Kidney (tissue), 14 donors: ENCODE data around the gene METTL2B. TPM values are rescaled to one million over a fixed set of nuclear protein-coding genes. Genes with fewer than 3 reads are reported as not detected.
"Not testable (repeated sequence)": the region's sequence is repeated elsewhere in the genome, so short reads cannot be mapped to it uniquely, and the experiment has no call there.

Source experiments
- DNase-seq, 5 donors: peaks; one replicate each; pipeline ENCODE4 v3.0.0-alpha.2; 2013 to 2020
- FAIRE-seq: peaks from 2 replicates; lab custom pipeline; 2012; peaks lifted over from hg19 to GRCh38; lab: Jason Lieb, UNC
- H3K27ac ChIP-seq, 2 donors: one replicate each; pipeline ENCODE4 v1.7.0; 2013; ENCODE audit warnings: low read depth in 2 of 2, low read length in 2 of 2, inconsistent platforms in 1 of 2
- H3K27me3 ChIP-seq: one replicate; pipeline ENCODE4 v1.7.1; 2013; ENCODE audit warnings: low read length, inconsistent platforms; ENCODE audit not compliant: control insufficient read depth, insufficient read depth
- H3K36me3 ChIP-seq, 3 donors: one replicate each; pipeline versions ENCODE4 v1.7.0 to v1.7.1; 2013; ENCODE audit warnings: low read length in 3 of 3, control low read depth in 1 of 3, inconsistent platforms in 1 of 3; ENCODE audit not compliant: insufficient read depth in 3 of 3, control insufficient read depth in 2 of 3
- H3K4me1 ChIP-seq, 3 donors: one replicate each; pipeline versions ENCODE4 v1.7.0 to v1.7.1; 2013; ENCODE audit warnings: low read length in 3 of 3, inconsistent platforms in 1 of 3, low read depth in 1 of 3; ENCODE audit not compliant: control insufficient read depth in 2 of 3, insufficient read depth in 2 of 3
- H3K4me3 ChIP-seq, 3 donors: one replicate each; pipeline versions ENCODE4 v1.7.0 to v1.8.1; 2013; ENCODE audit warnings: low read length in 3 of 3, control low read depth in 1 of 3, inconsistent platforms in 1 of 3
- H3K9ac ChIP-seq, 3 donors: one replicate each; pipeline versions ENCODE4 v1.7.0 to v1.7.1; 2013; ENCODE audit warnings: low read length in 3 of 3, control low read depth in 1 of 3, inconsistent platforms in 1 of 3
- H3K9me3 ChIP-seq, 3 donors: one replicate each; pipeline versions ENCODE4 v1.7.0 to v1.7.1; 2013; ENCODE audit warnings: low read length in 3 of 3, control low read depth in 1 of 3, inconsistent platforms in 1 of 3; ENCODE audit not compliant: control insufficient read depth in 2 of 3, insufficient read depth in 1 of 3
- CTCF ChIP-seq: IDR thresholded peaks from 3 replicates; pipeline ENCODE4 v1.5.1; 2012; ENCODE audit warnings: mild to moderate bottlenecking, moderate library complexity, borderline replicate concordance; ENCODE audit not compliant: insufficient read depth; ENCODE audit errors: extremely low read depth
- intact Hi-C: fragments of 100-400 bp; cut with DNase I; formaldehyde crosslinking; loops from one replicate; pipeline ENCODE4 v1.11.1; 2022
- polyA plus RNA-seq: library from polyadenylated mRNA; stranded (reverse); fragments of 350-450 nt; fragmentation: Illumina TruSeq; extraction: RNeasy Lipid Tissue Mini Kit (QIAGEN cat#74804); gene quantifications from one replicate; pipeline ENCODE4 v1.2.3, GENCODE V29; 2014; ENCODE audit warnings: low read depth, low replicate concordance; ENCODE audit not compliant: insufficient read depth
- total RNA-seq: library from RNA; stranded (reverse); fragmentation: NEBNext Ultra II Directional; extraction: Animal tissue kit (Norgen Biotek cat#: 25700); gene quantifications from one replicate; pipeline ENCODE4 v1.2.1, GENCODE V29; 2021
- donor health status: control.
- donor health status: control.
- donor health status: control.
- donor health status: control.
- donor health status: control.
- donor health status: DM: yes; HTN: yes; CAD: no.
- donor health status: Normal renal cell carcinoma (clear cell type).

METTL2B gene
- total and polyA plus RNA-seq, 2 donors from 2014 or later = 11.8 to 26.0 TPM

- Histone ChIP-seq H3K36me3 (peaks cover 0 to 3% (median 0%) of the 10 kb centered on the region in 3 donors), H3K9ac (no peak overlapping the region), H3K9me3 (no peaks in the 10 kb centered on the region), H3K27me3 (no peaks in the 10 kb centered on the region), H3K4me1 (peaks cover 0 to 7% (median 2%) of the 10 kb centered on the region in 3 donors), H3K27ac (peak overlapping the region; percentile 83 to 86), H3K4me3 (peak overlapping the region in 1 of 3 donors; percentile 52)
- no peak for FAIRE-seq
- intact Hi-C loops = no loop called here
- TF ChIP-seq CTCF = no peak
- DNase-seq = no peak
Observed at GRCh38 chr7:128530855-128531104, 54.2 kb downstream of the METTL2B start.

DNA sequence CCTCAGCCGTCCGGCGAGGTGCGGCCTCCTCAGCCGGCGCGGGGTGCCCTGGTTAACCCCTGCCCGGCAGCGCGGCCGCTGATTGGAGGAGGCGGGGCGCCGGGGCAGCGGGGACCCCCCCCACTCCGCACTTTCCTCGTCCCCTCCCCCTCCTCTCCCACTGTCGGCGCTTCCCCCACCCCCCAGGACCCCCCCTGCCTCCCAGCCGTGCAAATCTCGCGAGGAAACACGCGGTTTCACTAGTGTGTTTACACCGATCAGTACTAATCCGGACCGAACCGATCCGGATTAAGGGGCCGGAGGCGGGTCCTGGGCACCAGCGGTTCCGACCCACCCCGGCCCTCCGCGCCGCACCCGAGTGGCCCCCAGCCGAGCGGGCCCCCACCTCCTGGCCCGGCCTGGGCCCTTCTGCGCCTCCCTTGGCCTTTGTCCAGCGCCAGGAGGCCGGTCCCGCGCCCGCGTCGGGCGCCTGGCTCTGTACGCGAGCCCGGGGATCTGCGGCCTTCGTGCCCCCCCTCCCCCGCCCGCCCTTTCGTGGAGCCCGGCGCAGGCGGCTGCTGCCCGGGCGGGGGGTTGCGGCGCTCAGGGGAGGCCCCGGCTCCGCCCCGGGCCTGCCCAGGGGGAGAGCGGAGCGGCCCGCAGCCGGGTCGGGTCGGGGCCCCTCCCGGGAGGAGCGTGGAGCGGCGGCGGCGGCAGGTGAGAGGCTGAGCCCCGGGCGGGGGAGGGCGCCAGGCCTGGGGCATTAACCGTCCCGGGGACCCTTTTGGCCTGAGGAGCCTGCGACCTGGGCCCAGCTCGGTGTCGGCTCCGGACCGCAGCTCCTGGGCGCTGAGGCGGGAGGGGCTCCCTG lies 54.8 kb downstream of the METTL2B start:
- H3K4me1 ChIP-seq, H3K9me3 ChIP-seq, H3K27me3 ChIP-seq, H3K36me3 ChIP-seq, intact Hi-C loops, FAIRE-seq: not testable (repeated sequence)
- Histone ChIP-seq H3K27ac (peak overlapping the region; percentile 83 to 86), H3K9ac (peak overlapping the region in 1 of 3 donors; percentile 58), H3K4me3 (peak overlapping the region in 1 of 3 donors; percentile 52)
- DNase-seq = peak; percentile 88 to 95 (median 93)

- H3K36me3 ChIP-seq, intact Hi-C loops, FAIRE-seq, H3K27me3 ChIP-seq, H3K4me1 ChIP-seq, H3K9me3 ChIP-seq: not testable (repeated sequence)
- Histone ChIP-seq H3K9ac (peak overlapping the region; percentile 17 to 55 (median 32)), H3K27ac (peak overlapping the region; percentile 34 to 80), H3K4me3 (peak overlapping the region; percentile 64 to 76 (median 72))
- DNase-seq = peak; percentile 18 to 77 (median 37)
Observed at GRCh38 chr7:128531955-128532478, 55.5 kb downstream of the METTL2B start.

GRCh38 chr7:128532956-128533355 lies 56.4 kb downstream of the METTL2B start:
- H3K27ac ChIP-seq, intact Hi-C loops, H3K27me3 ChIP-seq, H3K36me3 ChIP-seq, H3K9me3 ChIP-seq, DNase-seq, H3K4me1 ChIP-seq, FAIRE-seq: not testable (repeated sequence)
- H3K9ac ChIP-seq = peak overlapping the region in 1 of 3 donors; percentile 46
- peak overlapping the region; percentile 7 to 72 (median 7) for H3K4me3 ChIP-seq

DNA sequence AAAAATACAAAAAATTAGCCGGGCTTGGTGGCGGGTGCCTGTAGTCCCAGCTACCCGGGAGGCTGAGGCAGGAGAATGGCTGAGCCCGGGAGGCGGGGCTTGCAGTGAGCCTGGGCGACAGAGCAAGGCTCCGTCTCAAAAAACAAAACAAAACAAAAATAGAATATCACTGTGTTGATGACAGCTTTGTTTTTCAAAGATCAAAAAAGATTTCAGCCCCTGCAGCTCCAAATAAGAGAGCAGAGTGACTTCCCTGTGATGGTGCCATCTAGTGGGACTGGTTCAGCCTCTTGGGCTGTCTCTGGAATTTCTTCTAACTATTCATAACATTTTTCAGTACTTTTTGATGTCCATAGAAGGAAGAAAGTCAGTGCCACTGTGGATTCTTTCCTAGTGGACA lies 60.9 kb downstream of the METTL2B start:
- DNase-seq = peak in 1 of 5 donors; percentile 10
- peak; percentile 18 for TF ChIP-seq CTCF
- H3K27me3 ChIP-seq, H3K9me3 ChIP-seq, H3K9ac ChIP-seq, intact Hi-C loops, FAIRE-seq, H3K36me3 ChIP-seq, H3K27ac ChIP-seq, H3K4me3 ChIP-seq, H3K4me1 ChIP-seq: not testable (repeated sequence)

DNA sequence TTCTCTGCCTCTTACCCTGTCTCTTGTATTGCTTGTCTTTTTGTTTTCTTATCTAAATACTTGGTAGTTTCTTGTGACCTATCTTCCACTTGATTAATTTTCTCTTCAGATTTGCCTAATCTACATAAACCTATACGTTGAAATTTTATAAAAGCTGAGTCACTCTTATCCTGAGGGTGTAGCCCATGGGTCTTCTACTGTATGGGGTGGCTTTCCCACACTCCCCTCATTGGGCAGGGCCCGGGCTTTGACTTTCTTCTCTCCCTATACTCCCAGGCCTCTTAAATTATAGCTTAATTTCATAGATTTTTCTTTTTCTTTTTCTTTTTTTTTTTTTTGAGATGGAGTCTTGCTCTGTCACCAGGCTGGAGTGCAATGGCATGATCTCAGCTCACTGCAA lies 66.0 kb downstream of the METTL2B start:
- H3K27ac ChIP-seq, H3K4me3 ChIP-seq, intact Hi-C loops, H3K9me3 ChIP-seq, H3K27me3 ChIP-seq, H3K36me3 ChIP-seq, DNase-seq, FAIRE-seq, H3K9ac ChIP-seq, H3K4me1 ChIP-seq: not testable (repeated sequence)
